HepG2 (cell line): ENCODE data around the gene ZNF670. TPM values are rescaled to one million over a fixed set of nuclear protein-coding genes. Genes with fewer than 3 reads are reported as not detected.

ENCODE experiments used
- ARNT2 ChIP-seq: sonication (generic); formaldehyde crosslinking; IDR thresholded peaks from 2 replicates; pipeline ENCODE4 v1.8.0; 2022; ENCODE audit warnings: mild to moderate bottlenecking, low read depth, missing genetic modification reagents, moderate library complexity
- CENPT ChIP-seq: sonication (generic); formaldehyde crosslinking; IDR thresholded peaks from 2 replicates; pipeline ENCODE4 v1.8.0; 2022; ENCODE audit warnings: low read depth, mild to moderate bottlenecking, moderate library complexity, missing genetic modification reagents
- DDIT3 ChIP-seq: sonication (generic); formaldehyde crosslinking; IDR thresholded peaks from 2 replicates; pipeline ENCODE4 v1.4.0; 2020; ENCODE audit warnings: mild to moderate bottlenecking, missing genetic modification reagents
- ESRRA ChIP-seq: sonication (generic); formaldehyde crosslinking; IDR thresholded peaks from 2 replicates; pipeline ENCODE4 v1.5.1; 2020; ENCODE audit warnings: mild to moderate bottlenecking, low read depth, missing genetic modification reagents
- HNRNPH1 ChIP-seq: fragments of 200-400 bp; formaldehyde crosslinking; optimal IDR thresholded peaks from 2 replicates; pipeline ENCODE3; 2017; ENCODE audit warnings: mild to moderate bottlenecking, low read depth, low read length
- JUNB ChIP-seq: sonication (generic); formaldehyde crosslinking; IDR thresholded peaks from 2 replicates; pipeline ENCODE4 v1.8.0; 2022; ENCODE audit warnings: missing genetic modification reagents, mild to moderate bottlenecking, borderline replicate concordance
- KMT2B ChIP-seq: IDR thresholded peaks from 2 replicates; pipeline ENCODE4 v1.6.1; 2016; ENCODE audit warnings: missing genetic modification reagents, missing compliant biosample characterization
- NFE2 ChIP-seq: sonication (generic); formaldehyde crosslinking; IDR thresholded peaks from 2 replicates; pipeline ENCODE4 v1.4.0; 2020; ENCODE audit warnings: missing genetic modification reagents
- NKX3-1 ChIP-seq: sonication (generic); formaldehyde crosslinking; IDR thresholded peaks from 2 replicates; pipeline ENCODE4 v1.5.0; 2020; ENCODE audit warnings: missing genetic modification reagents
- RAD51 ChIP-seq: fragments of 450-650 bp; IDR thresholded peaks from 2 replicates; pipeline ENCODE4 v1.6.1; 2016; ENCODE audit warnings: borderline replicate concordance
- RARA ChIP-seq: IDR thresholded peaks from 2 replicates; pipeline ENCODE4 v1.6.1; 2016; ENCODE audit warnings: missing genetic modification reagents, missing compliant biosample characterization
- REPIN1 ChIP-seq: sonication (generic); formaldehyde crosslinking; IDR thresholded peaks from 2 replicates; pipeline ENCODE4 v1.8.0; 2022; ENCODE audit warnings: missing genetic modification reagents, low read depth, mild to moderate bottlenecking, borderline replicate concordance
- SIX4 ChIP-seq: sonication (generic); formaldehyde crosslinking; IDR thresholded peaks from 2 replicates; pipeline ENCODE4 v1.4.0; 2020; ENCODE audit warnings: missing genetic modification reagents
- SP1 ChIP-seq, 2 experiments: fragments of 450-650 bp in 1 of 2; sonication (generic) in 1 of 2; formaldehyde crosslinking in 1 of 2; IDR thresholded peaks; 2 replicates each; pipeline versions ENCODE4 v1.4.0 to v1.6.1; 2016 to 2020; ENCODE audit warnings: missing genetic modification reagents in 1 of 2
- TSC22D2 ChIP-seq: sonication (generic); formaldehyde crosslinking; IDR thresholded peaks from 2 replicates; pipeline ENCODE4 v1.5.1; 2020; ENCODE audit warnings: missing genetic modification reagents, mild to moderate bottlenecking, borderline replicate concordance
- U2AF1 ChIP-seq: fragments of 200-400 bp; formaldehyde crosslinking; optimal IDR thresholded peaks from 2 replicates; pipeline ENCODE3; 2017; ENCODE audit warnings: mild to moderate bottlenecking, low read depth, low read length
- ZBTB14 ChIP-seq: sonication (generic); formaldehyde crosslinking; IDR thresholded peaks from 2 replicates; pipeline ENCODE4 v1.4.0; 2020; ENCODE audit warnings: missing genetic modification reagents
- ZBTB3 ChIP-seq: sonication (generic); formaldehyde crosslinking; IDR thresholded peaks from 2 replicates; pipeline ENCODE4 v1.4.0; 2020; ENCODE audit warnings: low read depth, mild to moderate bottlenecking, moderate library complexity, missing genetic modification reagents, borderline replicate concordance
- ZFP62 ChIP-seq: sonication (generic); formaldehyde crosslinking; IDR thresholded peaks from 2 replicates; pipeline ENCODE4 v1.4.0; 2020; ENCODE audit warnings: missing genetic modification reagents
- ZFY ChIP-seq: sonication (generic); formaldehyde crosslinking; IDR thresholded peaks from 2 replicates; pipeline ENCODE4 v1.4.0; 2020; ENCODE audit warnings: missing genetic modification reagents
- ZNF17 ChIP-seq: sonication (generic); formaldehyde crosslinking; IDR thresholded peaks from 2 replicates; pipeline ENCODE4 v1.5.0; 2020; ENCODE audit warnings: mild to moderate bottlenecking, missing genetic modification reagents
- ZNF530 ChIP-seq: sonication (generic); formaldehyde crosslinking; IDR thresholded peaks from 2 replicates; pipeline ENCODE4 v1.5.0; 2020; ENCODE audit warnings: low read depth, mild to moderate bottlenecking, missing genetic modification reagents
- ZNF549 ChIP-seq: sonication (generic); formaldehyde crosslinking; IDR thresholded peaks from 2 replicates; pipeline ENCODE4 v1.5.0; 2020; ENCODE audit warnings: missing genetic modification reagents
- ZNF564 ChIP-seq: sonication (generic); formaldehyde crosslinking; IDR thresholded peaks from 2 replicates; pipeline ENCODE4 v1.8.1; 2023; ENCODE audit warnings: mild to moderate bottlenecking, missing genetic modification reagents
- ZNF569 ChIP-seq: sonication (generic); formaldehyde crosslinking; IDR thresholded peaks from 2 replicates; pipeline ENCODE4 v1.5.0; 2020; ENCODE audit warnings: mild to moderate bottlenecking, missing genetic modification reagents, moderate library complexity, borderline replicate concordance
- ZNF572 ChIP-seq: sonication (generic); formaldehyde crosslinking; IDR thresholded peaks from 2 replicates; pipeline ENCODE4 v1.5.1; 2020; ENCODE audit warnings: mild to moderate bottlenecking, missing genetic modification reagents
- ZNF598 ChIP-seq: sonication (generic); formaldehyde crosslinking; IDR thresholded peaks from 2 replicates; pipeline ENCODE4 v1.5.1; 2020; ENCODE audit warnings: mild to moderate bottlenecking, missing genetic modification reagents, borderline replicate concordance
- ZNF629 ChIP-seq: sonication (generic); formaldehyde crosslinking; conservative IDR thresholded peaks from 2 replicates; pipeline ENCODE4 v1.5.0; 2020; ENCODE audit warnings: missing genetic modification reagents
- ZNF670 ChIP-seq: sonication (generic); formaldehyde crosslinking; IDR thresholded peaks from 2 replicates; pipeline ENCODE4 v1.8.0; 2022; ENCODE audit warnings: mild to moderate bottlenecking, missing genetic modification reagents, borderline replicate concordance
- ZSCAN20 ChIP-seq: sonication (generic); formaldehyde crosslinking; IDR thresholded peaks from 2 replicates; pipeline ENCODE4 v1.4.0; 2020; ENCODE audit warnings: missing genetic modification reagents, mild to moderate bottlenecking, borderline replicate concordance
- polyA plus RNA-seq, 8 experiments: library from polyadenylated mRNA; depleted of rRNA in 3 of 8; stranded (reverse) in 7 of 8; unstranded in 1 of 8; fragments of >200 nt; fragmentation: Illumina TruSeq in 4 of 8; extraction: Trizol in 4 of 8; gene quantifications; 2 replicates each; pipeline versions ENCODE4 v1.2.1 to v1.2.3, GENCODE V29; 2011 to 2016; ENCODE audit warnings: low read depth in 4 of 8, missing spikeins in 1 of 8, mixed read lengths in 1 of 8; ENCODE audit not compliant: insufficient read depth in 1 of 8
- total RNA-seq, 5 experiments: library from RNA; depleted of rRNA; stranded (reverse); fragments of >200 nt; fragmentation: Illumina TruSeq; extraction: Trizol; gene quantifications; 2 replicates each; pipeline ENCODE4 v1.2.3, GENCODE V29; 2016; ENCODE audit warnings: low read depth in 1 of 5

The ZNF670 gene
- total and polyA plus RNA-seq, 2 of the 13 experiments (the other 11 are each of a cell fraction or from before 2014, with no cell fraction given) = 4.2 to 10.9 TPM

- TF ChIP-seq RARA (CRISPR knock-in tag) = peak; percentile 61
- TF ChIP-seq ZNF598 (CRISPR knock-in tag) = no peak
- no peak for TF ChIP-seq CENPT (CRISPR knock-in tag)
- no peak for TF ChIP-seq ZNF572
- no peak for TF ChIP-seq ZNF17
- no peak for TF ChIP-seq ZNF530 (CRISPR knock-in tag)
- peak; percentile 91; the same call in 1 of the 2 replicates for TF ChIP-seq ZNF564 (CRISPR knock-in tag)
- TF ChIP-seq JUNB = no peak
- TF ChIP-seq NKX3-1 (CRISPR knock-in tag) = peak; percentile 56; the same call in 1 of the 2 replicates
- TF ChIP-seq ZFY (CRISPR knock-in tag) = peak; percentile 92
- TF ChIP-seq SP1 (IDR thresholded peaks at IDR 0.05) = no peak
- peak; percentile 88 for TF ChIP-seq SP1 (CRISPR knock-in tag; IDR thresholded peaks at IDR 0.05)
- TF ChIP-seq KMT2B = peak; percentile 84
- no peak; the same call in 1 of the 2 replicates for TF ChIP-seq ESRRA (CRISPR knock-in tag)
- no peak for TF ChIP-seq ZFP62 (CRISPR knock-in tag)
- no peak for TF ChIP-seq NFE2
- peak; percentile 82 for TF ChIP-seq ARNT2 (CRISPR knock-in tag)
- no peak for TF ChIP-seq ZNF569 (CRISPR knock-in tag)
- TF ChIP-seq ZNF670 = 0 out of 2 replicates have a peak, but pooled peaks have one; percentile 25
- TF ChIP-seq U2AF1 = peak; percentile 68
- TF ChIP-seq ZNF629 (CRISPR knock-in tag) = no peak
- TF ChIP-seq TSC22D2 (CRISPR knock-in tag) = 0 out of 2 replicates have a peak, but pooled peaks have one; percentile 22
- TF ChIP-seq ZBTB3 (CRISPR knock-in tag) = no peak
- peak; percentile 72; the same call in 1 of the 2 replicates for TF ChIP-seq REPIN1 (CRISPR knock-in tag)
- no peak for TF ChIP-seq ZBTB14 (CRISPR knock-in tag)
- no peak for TF ChIP-seq ZNF549 (CRISPR knock-in tag)
- TF ChIP-seq HNRNPH1 = no peak
- no peak for TF ChIP-seq SIX4 (CRISPR knock-in tag)
- TF ChIP-seq RAD51 = no peak
- no peak for TF ChIP-seq DDIT3 (CRISPR knock-in tag)
- no peak for TF ChIP-seq ZSCAN20 (CRISPR knock-in tag)
These were observed 25.4 kb upstream of the ZNF670 start, which contains the start of gene ZNF669 (continued) for GRCh38 chr1:247103859-247104591.
